ENCODE results near the gene TLL2.

The TLL2 gene

DNA sequence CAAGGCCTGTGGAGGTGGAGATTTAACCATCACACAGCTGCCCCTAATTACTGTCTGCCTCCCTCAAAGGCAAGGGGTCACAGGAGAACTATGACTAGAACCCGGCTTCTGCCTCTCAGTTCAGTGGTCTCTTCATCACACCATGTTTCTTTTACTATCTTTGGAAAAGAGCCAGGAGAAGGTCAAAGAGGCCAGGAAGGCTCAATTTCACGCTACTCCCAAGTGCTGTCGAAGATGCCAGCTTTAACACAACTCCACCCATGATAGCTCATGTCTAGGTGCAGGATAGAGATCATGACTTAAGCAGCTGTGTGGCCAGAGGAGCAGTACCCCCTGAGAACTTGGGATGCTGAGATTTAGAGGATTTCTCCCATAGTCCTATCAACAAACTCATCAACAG, 94.4 kb downstream of the TLL2 start:
- no peak for DNase-seq

- no peak for DNase-seq
These were observed 95.1 kb downstream of the TLL2 start for GRCh38 chr10:96418582-96418981.

DNA sequence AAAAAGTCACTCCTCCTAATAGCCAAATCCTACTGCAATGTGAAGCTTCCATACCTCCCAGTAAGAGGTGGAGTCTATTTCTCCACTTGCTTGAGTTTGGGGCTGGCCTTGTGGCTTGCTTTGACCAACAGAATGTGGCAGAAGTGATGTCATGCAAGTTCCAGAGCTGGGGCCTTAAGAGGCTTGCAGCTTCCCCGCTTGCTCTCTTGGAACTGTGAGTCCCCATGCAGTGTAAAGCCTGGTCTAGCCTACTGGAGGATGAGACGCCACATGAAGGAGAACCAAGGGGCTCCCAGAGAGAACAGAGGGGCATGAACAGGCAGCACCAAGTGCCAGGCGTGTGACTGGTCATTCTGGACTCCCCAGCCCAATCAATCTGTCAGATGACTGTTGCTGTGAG, 96.3 kb downstream of the TLL2 start:
- DNase-seq, result no peak

DNA sequence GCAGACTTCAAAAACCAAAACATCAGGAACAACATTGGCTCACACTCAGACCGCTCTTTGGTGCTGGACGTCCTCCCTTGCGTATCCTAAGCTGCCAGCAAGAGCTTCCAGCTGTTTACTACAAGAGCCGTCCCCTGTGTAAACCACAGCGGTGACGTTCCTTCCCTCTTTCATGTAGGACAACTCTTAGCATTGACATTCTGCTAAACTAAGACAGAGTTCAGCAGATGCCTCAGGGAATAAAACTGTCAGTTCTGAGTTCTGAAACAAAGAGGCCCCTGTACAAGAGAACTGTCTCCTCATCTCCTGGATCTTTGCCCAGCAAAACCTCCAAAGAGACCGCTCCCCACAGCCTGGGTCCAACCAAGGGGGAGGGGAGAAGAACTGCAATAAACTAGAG, 97.1 kb downstream of the TLL2 start:
- no peak for DNase-seq

DNA sequence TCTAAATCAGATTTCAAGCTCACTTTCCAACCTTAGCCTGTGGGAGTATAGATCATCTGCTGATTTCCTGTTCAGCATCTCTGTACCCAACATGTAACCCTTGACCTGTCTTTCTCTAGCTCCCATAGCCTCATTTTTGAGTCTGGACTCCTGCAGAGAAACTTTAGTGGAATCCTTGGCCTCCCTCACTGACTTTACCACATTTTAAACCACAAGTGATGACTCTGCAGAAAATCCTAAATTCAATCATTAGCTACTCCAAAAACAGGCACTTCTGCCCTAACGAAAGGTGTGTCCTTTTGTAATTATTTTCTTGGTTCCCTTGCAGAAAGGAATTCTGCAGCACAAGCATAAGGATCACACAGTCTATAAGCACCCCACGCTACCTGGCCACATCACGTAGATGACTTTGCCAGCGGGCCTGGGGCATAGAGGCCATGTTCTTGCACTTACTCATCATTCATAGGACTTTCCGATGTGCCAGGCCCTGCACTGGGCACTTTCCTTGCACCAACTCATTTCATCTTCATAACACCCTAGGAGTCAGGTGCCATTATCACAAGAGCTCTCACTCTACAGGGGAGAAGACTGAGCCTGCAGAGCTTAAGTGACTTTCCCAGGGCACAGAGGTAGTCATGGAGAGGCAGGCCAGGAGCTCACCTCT, 97.7 kb downstream of the TLL2 start:
- no peak for DNase-seq

GRCh38 chr10:96415150-96415890, 98.4 kb downstream of the TLL2 start:
- DNase-seq, result no peak

GRCh38 chr10:96414303-96414702, 99.4 kb downstream of the TLL2 start:
- no peak for DNase-seq

DNA sequence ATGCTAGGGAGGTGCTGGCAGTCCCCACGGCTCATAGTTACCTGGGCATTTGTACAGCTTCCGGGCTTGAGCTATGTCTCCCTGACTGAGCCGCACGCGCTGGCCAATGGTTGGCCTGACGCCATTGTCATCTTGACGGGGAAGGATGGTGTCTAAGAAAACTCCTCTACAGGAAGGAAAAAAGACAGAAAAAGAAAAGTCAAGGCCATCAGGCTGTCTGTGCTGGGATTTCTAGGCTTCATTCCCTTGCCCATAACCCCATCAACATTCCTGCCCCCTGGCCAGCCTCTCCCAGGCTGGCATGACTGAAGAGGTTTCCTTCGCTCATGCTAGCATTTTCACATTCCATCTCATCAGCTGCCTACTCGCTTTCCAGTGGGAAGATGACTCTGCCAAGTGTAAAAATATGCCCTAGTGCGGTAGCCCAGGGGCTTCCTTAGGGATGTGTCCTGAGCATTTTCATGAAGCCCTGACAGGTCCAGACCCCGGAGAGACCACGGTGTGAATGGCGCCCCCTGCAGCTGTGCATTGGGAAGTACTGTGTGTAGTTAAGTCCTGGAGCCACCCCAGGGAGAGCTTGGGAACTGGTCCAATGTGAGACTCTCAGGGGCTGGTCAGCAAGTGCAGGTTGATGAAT, 100.5 kb downstream of the TLL2 start:
- no peak for DNase-seq

DNA sequence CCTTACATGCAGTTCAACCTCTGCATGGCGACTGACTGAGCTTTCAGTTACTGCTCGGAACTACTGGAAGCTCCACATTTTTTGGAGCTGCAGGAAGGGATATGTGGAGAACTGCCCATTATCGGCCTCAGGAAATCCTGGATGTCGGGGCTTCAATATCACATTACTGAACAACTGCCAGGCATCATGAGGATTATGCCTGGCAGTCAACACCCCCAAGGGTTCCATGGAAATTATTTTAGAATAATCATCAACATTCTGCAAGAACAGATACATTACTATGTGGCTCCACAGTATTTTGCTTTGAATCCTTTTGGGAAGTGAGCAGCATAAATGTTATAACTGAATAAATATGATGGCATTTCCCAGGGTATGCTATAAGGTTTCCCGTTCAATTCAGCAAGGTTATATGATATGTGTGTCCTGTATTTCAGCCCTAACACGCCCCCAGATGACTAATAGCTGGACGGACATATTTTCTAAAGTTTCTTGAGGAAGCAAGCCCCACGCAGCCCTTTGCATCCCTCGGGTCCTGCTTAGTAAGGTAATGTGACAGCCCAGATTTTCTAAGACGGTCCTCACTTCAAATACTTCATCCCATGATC, 101.9 kb downstream of the TLL2 start:
- no peak for DNase-seq

GRCh38 chr10:96410296-96410695, 103.4 kb downstream of the TLL2 start:
- no peak for DNase-seq

DNA sequence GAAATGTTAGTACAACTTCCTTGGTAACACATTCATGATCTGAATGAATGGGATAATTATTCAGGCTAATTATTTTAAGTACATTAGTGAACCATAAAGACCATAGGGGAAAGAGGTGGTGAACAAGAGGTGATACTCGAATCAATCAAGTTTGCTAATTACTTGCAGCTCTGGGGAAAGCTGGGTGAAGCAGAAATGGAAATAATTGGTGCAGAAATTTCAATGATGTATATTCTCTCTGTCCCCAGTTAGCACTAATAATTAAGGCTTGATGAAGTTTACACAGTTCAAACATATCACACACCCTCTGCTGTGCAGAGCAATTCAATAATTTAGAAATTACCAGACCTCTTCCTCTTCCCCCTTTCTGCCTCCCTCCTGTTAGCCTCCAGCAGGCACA, 105.5 kb downstream of the TLL2 start:
- no peak for DNase-seq

GRCh38 chr10:96407560-96408069, 106.1 kb downstream of the TLL2 start:
- no peak for DNase-seq

- no peak for DNase-seq
These were observed 107.6 kb downstream of the TLL2 start for GRCh38 chr10:96406091-96406490.

DNA sequence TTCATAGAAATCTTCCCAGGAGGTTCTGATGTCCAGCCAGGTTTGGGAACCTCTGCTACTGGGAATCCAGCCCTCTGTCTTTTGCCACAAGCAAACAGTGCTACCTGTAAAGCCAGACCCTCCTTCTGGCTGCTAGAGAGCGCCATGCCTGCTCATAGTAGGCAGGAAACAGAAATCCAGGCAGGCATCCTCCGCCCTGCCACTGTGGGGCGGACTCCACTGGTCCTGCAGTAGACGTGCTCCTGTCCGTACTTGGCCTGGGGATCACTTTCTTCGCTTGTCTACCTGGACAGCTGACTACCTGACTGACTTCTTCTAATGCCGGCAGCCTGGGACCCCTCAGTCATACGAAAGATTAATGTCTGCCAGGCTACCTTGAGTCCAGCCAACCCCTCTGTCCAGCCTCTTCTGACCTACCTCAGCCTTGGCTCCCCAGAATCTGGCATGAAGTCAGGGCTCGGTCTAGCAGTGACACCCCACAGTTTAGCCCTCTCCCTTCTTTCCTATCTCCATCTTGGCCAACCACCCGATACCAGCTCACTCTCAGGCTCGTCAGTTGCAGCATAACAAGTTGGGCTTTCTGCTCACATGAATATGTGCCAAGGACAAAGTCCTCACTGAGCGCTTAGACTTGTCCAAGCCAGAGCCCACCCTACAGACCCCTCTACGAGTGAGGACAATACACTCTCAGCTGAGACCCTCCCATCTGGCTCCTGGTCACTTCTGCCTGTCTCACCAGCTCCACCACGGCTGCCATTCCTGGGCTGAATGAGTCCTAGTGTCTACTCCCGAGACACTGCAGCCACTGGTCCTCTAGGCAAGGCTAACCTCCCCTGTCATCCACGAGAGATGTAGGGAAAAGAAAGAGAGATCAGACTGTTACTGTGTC, 111.1 kb downstream of the TLL2 start:
- DNase-seq, result no peak

GRCh38 chr10:96401036-96401435, 112.7 kb downstream of the TLL2 start:
- no peak for DNase-seq

DNA sequence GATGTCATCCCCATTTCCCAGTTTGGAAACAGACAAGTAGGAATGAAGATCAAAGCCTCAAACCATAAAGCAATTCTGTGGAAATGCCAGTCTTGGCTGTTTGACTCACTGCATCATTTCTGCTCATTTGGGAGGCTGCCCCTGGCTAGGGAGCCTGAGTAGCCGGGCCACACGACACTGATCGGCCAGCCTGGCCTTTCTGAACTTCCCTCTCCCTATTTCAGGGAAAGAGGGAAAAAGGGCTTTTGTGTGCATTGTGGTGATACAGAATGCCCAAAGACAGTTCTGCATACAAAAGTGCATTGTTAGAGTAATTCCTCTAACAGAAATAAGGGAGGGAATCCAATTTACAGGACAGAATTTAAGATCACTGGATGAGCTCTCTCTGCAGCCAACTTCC, 113.3 kb downstream of the TLL2 start:
- DNase-seq, result no peak

DNA sequence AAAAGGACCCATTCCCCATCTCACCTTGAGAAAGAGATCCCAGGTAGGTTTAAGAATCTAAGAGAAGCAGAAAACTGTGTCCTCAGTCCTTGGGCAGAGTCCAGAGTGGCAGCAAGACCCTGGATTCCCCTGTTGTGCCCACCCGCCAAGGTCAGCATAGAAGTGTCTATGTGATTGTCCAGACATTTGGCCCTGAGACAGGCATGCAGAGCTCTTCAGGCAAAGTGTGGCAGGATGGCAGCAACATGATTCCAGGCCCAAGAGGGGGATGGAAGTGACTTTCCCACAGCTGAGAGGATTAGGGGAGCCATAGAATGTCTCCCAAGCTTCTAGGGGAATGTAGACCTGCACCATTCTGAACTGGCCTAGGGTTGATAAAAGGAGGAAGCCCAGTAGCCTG, 115.8 kb downstream of the TLL2 start:
- no peak for DNase-seq

DNA sequence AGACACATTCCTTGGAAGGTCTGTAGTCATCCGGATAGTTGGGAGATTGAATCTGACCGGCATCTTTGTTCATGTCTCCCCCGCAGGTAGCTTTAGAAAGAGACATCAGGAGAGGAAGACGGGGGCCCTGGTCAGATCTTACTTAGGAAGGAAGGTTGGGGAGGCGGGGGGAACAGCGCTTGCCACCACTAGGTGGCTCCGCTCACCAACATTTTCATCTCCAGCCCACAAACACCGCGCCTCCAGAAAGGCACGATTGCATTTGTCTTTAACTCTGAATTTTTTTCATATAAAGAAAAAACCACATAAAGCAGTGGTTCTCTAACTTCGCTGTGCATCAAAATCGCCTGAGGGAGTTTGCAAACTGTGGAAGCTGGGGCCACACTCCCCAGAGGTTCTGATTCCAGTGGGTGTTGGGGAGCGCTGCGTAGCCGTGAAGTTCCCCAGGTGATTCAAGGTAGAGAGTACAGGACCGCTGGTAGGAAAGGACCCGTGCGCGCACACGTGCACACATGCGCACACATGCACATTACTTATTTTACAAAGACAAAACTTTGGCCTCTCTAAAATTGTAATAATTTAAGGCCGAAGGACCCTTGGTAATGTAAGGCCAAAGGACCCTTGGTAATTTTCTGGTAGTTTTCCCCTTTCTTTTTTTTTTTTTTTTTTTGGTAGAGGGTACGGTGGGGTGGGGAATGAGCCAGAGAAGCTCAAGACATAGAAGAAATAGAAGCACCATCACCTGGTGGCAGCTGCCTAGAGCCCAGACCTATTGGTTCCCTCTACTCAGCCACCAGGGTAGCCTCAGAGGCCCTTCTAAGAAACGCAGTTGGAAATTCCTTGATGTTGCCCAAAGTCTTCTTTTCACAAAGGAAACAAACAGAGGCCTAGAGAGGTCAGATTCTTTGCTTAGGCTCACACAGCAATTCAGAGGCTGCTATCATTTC, 117.5 kb downstream of the TLL2 start:
- peak; percentile 44 to 53 for DNase-seq

DNA sequence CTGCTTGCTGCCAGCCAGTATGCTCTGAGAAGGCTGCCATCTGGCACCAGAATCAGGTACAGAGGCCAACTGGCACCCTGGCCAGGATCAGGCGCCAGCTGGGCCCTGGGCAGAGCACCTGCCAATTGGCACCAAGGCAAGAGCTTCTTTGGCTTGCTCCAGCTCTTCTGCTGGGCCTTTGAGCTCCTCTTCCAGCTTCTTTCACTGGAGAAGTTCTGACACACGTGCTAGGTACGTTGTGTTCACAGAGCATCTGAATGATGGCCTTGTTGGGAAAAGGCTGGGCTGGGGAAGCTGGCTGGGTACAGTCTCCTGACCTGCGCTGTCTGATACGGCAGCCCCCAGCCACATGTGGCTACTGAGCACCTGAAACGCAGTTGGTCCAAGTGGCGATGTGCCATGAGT, 123.3 kb downstream of the TLL2 start:
- no peak for DNase-seq

- no peak for DNase-seq
These were observed 123.9 kb downstream of the TLL2 start for GRCh38 chr10:96389785-96390184.

- DNase-seq, result no peak
These were observed 126.1 kb downstream of the TLL2 start for GRCh38 chr10:96387601-96388000.

Data from stimulated activated CD4-positive, alpha-beta T cell treated with anti-CD3 and anti-CD28 coated beads, Interleukin-4, amount 100 ng/mL, for 4 hours (primary cell).